GM12801 (cell line): ENCODE data around the gene SEMA5A.

Experiments
- TF ChIP-seq, protein P1 (sequence below): IDR thresholded peaks from one replicate; pipeline ENCODE4 v1.5.1; 2011; ENCODE audit warnings: control low read depth; ENCODE audit not compliant: insufficient read length; ENCODE audit errors: extremely low read depth

SEMA5A gene

GRCh38 chr5:9523090-9523823 lies 22.6 kb downstream of the SEMA5A start:
- TF ChIP-seq, protein P1, sequence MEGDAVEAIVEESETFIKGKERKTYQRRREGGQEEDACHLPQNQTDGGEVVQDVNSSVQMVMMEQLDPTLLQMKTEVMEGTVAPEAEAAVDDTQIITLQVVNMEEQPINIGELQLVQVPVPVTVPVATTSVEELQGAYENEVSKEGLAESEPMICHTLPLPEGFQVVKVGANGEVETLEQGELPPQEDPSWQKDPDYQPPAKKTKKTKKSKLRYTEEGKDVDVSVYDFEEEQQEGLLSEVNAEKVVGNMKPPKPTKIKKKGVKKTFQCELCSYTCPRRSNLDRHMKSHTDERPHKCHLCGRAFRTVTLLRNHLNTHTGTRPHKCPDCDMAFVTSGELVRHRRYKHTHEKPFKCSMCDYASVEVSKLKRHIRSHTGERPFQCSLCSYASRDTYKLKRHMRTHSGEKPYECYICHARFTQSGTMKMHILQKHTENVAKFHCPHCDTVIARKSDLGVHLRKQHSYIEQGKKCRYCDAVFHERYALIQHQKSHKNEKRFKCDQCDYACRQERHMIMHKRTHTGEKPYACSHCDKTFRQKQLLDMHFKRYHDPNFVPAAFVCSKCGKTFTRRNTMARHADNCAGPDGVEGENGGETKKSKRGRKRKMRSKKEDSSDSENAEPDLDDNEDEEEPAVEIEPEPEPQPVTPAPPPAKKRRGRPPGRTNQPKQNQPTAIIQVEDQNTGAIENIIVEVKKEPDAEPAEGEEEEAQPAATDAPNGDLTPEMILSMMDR, result no peak

DNA sequence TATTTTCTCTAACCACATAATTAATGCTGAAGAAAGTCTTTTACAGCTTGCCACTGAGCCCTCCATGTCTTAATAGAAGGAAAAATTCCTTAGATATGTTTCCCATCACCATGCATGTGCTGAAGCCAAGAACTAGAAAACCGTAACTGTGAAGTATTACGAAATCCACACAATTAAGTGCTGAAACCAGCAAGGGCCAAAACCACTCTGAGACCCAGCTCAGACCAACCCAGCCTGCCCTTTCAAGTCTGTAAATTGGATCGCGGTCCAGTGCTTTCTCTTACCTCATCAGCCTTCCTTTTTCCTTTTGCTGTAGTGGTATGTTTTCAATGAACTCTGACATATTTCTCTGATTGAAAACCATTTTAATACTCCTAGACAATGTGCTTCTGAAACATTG lies 26.3 kb downstream of the SEMA5A start:
- TF ChIP-seq, protein P1, result no peak

DNA sequence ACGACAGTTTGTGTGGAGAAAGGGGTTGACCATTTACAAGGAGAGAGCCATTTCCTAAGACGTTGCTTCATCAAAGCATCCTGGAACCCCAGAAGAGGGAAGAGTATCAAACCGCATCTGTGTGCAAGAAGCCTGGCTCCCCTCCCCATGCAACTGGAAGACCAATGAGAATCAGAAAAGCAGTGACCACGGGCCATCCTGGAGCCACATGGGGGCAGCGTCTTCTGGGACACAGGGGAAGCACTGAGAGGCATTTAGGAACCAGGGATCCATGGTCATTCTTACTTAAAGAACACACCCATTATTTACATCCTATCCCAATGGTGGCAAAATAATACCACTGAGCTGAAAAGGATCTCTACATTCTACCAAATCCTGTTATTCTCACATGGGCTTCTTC lies 29.3 kb downstream of the SEMA5A start:
- TF ChIP-seq, protein P1, result no peak

DNA sequence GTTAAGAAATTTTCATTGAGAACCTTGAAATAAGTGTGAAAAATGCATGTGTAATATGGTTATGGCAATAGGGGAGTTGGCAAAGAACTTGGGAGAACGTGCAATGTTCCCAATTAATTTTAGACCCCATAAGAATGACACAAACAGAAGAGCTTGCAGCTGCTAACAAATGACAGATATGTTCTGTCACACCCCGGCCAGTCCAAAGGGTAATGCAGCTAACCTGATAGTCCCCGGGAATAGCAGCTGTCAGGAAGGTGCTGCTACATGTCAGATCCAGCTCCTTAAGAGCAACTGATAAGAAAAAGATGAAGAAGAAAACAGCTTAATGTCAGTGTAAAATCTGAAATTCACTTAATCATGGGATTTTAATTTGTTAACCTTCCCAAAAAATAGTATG lies 30.4 kb downstream of the SEMA5A start:
- TF ChIP-seq, protein P1, result no peak

DNA sequence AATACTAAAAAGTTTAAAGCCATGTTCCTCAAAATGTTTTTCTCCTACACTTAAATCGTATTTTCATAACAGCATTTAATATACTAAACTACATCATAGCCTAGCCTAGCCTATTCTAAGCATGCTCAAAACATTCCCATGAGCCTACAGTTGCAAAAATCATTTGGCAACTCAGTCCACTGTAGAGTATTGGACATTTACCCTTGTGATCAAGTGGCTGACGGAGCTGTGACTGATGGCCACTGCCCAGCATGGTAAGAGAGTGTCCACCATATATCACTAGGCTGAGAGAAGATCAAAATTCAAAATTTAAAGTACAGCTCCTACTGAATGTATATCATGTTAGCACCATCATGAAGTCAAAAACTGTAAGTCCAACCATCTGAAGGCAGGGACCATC lies 30.9 kb downstream of the SEMA5A start:
- TF ChIP-seq, protein P1, result no peak

DNA sequence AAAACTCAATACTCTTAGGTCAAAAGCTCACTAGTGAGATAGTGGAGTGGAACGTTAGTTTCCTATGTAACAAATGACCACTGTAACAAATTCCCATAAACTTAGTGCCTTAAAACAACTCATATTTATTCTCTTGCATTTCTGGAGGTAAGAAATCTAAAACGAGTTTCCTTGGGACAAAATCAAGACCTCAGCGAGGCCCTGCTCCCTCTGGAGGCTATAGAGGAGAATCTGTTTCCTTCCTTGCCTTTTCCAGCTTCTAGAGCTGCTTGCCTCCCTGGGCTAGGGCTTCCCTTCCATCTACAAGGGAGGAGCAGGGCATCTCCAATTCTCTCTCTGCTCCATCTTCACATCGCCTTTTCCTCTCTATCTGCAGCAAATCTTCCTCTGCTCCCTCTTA lies 32.0 kb downstream of the SEMA5A start:
- TF ChIP-seq, protein P1, result no peak

GRCh38 chr5:9512457-9512856 lies 33.4 kb downstream of the SEMA5A start:
- TF ChIP-seq, protein P1, result no peak
